ACHN (cell line): Measurements from ENCODE around the gene OTX2.

ENCODE experiments used
- DNase-seq: peaks from one replicate; pipeline ENCODE4 v3.0.0-alpha.2; 2015
- in situ Hi-C: cut with HindIII; loops from 2 replicates; pipeline ENCODE4 v1.10.0; 2017; ENCODE audit warnings: low sequenced_read_pairs, low pct_ligation_motif_present, low pct_unique_long_range_greater_than_20kb

Gene OTX2

DNA sequence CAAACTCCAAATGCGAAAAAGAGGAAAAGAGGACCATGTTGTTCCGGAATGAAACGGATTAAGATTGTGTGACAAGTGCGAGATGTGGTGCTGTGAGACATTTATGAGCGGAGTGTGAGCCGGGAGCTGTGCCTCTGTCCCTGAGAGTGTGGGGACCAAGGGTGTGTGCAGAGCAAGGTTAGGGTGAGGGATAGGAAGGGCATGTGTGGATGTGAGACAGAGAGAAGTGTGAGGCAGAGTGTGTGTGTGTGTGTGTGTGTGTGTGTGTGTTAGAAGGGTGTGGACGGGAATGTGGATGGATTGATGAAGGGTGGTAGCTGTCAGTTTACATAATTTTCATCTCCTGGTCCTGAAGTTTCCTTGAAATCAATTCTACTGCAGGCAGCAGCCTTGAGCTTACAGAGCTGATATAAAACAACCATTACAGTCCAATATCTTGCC is 4.3 kb upstream of the OTX2 start:
- no peak for DNase-seq
- in situ Hi-C loops: no loop called here

GRCh38 chr14:56813143-56813551 is 2.9 kb upstream of the OTX2 start:
- in situ Hi-C loops: no loop called here
- DNase-seq: no peak

DNA sequence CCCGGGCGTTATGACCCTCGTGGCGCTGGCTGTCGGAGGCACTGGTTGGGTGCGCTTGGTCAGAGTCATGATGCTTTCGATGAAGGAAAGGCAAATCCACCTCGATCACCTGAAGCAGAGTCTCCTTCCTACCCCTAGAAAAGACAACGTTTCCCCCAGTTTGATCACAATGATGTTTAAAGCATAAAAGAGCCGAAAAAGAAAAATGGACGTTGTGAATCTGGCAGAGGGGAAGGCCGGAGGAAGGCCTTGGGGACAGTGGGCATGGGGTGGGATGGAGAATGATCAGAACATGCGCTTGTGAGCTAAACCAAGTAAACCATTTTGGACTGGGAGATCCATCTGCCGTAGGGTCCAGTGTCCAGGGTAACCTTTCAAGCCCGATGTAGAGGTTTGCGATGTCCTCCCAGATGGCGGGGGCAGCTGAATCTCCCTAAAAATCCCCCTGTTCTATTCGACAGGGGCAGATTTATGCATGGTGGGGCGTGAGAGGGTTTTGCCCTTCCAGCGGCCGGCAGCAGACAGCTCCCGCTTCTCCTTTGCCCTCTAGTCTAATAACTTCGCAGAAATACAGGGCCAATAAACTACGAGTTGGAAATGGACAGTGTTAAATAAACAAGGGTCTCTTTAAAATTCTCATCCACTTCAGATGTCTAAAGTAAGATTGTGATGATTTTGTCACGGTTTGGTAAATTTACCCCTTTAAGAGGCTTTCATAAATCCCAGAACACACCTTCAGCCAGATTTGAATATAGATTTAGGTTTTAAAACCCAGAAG is 2.3 kb upstream of the OTX2 start:
- in situ Hi-C loops: no loop called here
- DNase-seq: no peak

- in situ Hi-C loops: no loop called here
- no peak for DNase-seq
Observed at GRCh38 chr14:56811593-56812363, 1.5 kb upstream of the OTX2 start.

- in situ Hi-C loops: no loop called here
- no peak for DNase-seq
Observed at GRCh38 chr14:56810836-56811592, 735 bp upstream of the OTX2 start.

GRCh38 chr14:56809270-56810146 is 771 bp downstream of the OTX2 start:
- in situ Hi-C loops: no loop called here
- DNase-seq: no peak

DNA sequence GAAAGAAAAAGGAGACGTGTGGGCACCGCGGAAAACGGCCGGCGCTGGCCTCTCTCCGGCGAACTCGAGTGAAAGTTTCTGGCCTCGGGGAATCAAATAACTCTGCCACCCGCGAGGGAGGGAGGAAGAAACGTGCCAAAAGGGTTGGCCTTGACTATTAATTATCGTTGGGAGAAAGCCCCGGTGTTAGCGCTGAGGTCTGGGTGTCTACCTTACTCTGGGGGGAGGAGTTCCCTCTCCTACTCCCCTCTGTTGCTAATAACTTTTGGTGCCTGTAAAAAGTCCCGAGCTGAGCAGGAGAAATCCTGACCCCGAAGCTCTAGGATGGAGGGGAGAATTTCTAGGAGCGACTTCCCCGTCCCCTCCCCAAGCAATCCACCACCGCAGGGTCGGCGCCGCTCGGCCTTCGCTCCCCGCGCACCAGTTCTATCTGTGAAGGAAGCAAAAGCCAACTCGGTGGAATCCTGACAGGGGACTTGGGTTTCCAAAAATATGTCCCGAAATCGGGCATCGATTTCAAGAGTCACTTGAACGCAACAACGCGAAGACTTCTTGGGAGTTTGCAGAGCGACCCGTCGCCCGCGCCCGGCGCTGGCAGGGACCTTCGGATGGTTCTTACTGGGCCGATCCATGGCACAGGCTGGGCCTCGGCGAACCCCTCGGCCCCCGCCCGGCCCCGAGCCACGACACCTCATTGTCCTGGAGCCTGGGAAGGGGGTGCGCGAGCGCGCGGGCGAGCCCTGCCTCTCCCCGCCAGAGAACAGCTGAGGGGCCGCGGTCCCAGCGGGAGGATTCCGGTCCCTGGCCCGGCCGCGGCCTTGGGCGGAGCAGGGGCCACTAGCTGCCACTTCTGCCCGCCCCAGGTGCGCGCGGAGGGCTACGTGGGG is 1.7 kb downstream of the OTX2 start:
- no peak for DNase-seq
- in situ Hi-C loops: no loop called here

GRCh38 chr14:56808110-56808382 is 2.2 kb downstream of the OTX2 start:
- DNase-seq: no peak
- in situ Hi-C loops: no loop called here

GRCh38 chr14:56807386-56808109 is 2.7 kb downstream of the OTX2 start:
- DNase-seq: no peak
- in situ Hi-C loops: no loop called here

DNA sequence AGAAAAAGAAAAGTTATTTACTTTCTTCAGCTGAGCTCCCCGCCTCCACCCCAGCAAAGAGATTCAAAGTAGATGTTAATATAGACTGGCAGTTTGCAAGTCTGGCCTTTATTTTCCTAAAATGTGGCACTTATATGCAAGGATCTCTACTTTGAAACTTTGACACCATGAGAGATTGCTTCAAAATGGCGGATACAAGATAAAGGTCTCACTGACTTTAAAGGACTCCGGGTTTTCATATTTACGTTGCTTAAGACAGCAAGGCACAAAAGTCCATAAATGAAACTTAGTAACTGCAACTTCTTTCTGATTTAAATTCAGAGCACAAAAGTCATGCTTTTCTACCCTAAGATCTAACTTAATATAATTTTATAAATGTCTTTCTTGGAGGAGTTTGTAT is 3.5 kb downstream of the OTX2 start:
- no peak for DNase-seq
- in situ Hi-C loops: no loop called here

DNA sequence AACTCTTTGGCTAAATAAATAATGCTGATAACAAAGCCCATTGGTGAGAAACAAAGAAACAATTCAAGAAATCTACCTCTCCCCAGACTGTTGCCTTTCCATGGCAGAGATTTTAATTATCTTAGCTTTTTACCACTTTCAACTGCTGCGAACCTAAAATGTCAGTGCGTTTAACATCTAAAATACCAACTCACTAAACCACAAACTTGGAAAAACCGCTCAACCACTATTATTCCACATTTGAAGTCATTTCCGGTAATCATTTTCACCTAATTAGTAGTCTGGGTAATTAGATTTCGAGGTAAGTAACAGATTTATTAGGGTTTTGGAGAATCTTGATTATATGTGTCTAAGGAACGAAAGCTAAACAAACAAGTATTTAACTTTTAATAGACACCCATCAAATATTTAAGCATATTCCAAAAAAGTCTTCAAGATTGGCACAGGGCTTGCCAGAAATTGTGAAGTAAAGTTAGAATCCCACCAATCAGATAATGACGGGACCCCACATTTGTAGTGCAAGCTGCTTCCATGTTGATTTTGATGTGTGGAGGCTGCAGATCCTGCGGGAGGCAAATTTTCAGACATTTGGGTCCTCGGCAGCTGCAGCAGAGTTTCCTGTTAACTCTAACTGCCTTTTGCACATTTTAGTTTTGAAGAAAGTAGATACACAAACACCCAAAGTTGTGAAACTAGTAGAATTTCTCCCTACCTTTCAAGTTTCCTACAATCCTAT is 4.1 kb downstream of the OTX2 start:
- in situ Hi-C loops: no loop called here
- no peak for DNase-seq

DNA sequence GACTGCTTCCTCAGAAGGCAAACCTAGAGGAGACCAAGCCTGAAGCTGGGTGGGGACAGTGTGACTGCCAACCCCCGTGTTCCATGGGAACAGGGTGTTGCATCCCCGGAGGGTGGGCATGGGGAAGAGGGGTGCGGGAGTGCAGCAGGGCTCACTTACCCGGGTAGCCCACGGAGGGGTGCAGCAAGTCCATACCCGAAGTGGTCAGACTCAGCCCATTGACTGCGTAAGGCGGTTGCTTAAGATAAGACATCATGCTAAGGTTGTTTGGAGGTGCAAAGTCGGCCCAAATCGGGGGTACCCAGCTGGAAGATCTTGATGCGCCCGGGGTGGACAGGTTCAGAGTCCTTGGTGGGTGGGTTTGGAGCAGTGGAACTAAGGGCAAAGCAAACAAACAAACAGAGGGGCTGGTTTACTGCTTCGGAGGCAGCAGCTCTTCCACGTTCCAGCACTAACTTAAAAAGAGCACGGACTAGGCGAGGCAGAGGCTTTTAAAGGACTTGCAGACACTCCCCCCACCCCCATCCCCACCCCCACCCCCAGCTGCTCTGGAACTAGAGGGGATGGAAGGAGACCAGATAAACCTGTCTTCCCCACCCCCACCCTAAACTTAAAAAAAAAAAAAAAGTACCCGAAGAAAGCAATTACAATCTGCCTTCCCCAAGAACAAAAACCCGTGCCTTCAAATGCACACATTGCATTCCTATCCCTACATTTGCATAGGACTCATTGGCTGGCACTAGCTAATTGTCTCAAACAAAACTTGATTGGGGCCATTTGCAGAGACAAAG is 4.9 kb downstream of the OTX2 start:
- in situ Hi-C loops: no loop called here
- no peak for DNase-seq

- in situ Hi-C loops: no loop called here
Observed at GRCh38 chr14:56803816-56804535, 6.3 kb downstream of the OTX2 start.

GRCh38 chr14:56801920-56802319 is 8.4 kb downstream of the OTX2 start:
- DNase-seq: no peak
- in situ Hi-C loops: no loop called here

More at GRCh38 chr14:56803816-56804535, 6.3 kb downstream of the OTX2 start:
- DNase-seq: no peak

GRCh38 chr14:56799343-56799645 is 11.0 kb downstream of the OTX2 start:
- in situ Hi-C loops: no loop called here
- no peak for DNase-seq
